GM12878 (cell line): ENCODE results near the gene SLC2A2. TPM values are rescaled to one million over a fixed set of nuclear protein-coding genes. Genes with fewer than 3 reads are reported as not detected.

Experiments
- ATAC-seq: fragments of 200-7000 bp; cut with Tn5 transposase; 3 replicates; pipeline ENCODE4 v1.9.1; 2020; ENCODE audit warnings: mild to moderate bottlenecking, moderate library complexity
- BruUV-seq: library from RNA; stranded (reverse); fragments of 400-500 nt; replicated peaks from 2 replicates; lab custom pipeline; 2021; lab: Mats Ljungman, UMichigan
- CTCF ChIA-PET: fragments of 300-600 bp; sonication (Branson Sonifier 250); formaldehyde crosslinking; extraction: SDS; loops from one replicate; lab custom pipeline; 2021; ENCODE audit warnings: inconsistent platforms; lab: Yijun Ruan, JAX
- POLR2A ChIA-PET: fragments of 350-600 bp; formaldehyde crosslinking; extraction: SDS; loops from one replicate; lab custom pipeline; 2021; ENCODE audit warnings: inconsistent platforms; lab: Charles Lee
- RAD21 ChIA-PET: fragments of 300-600 bp; sonication (Branson Sonifier 250); formaldehyde crosslinking; loops from one replicate; lab custom pipeline; 2023; ENCODE audit warnings: antibody characterized with exemption; ENCODE audit not compliant: unreplicated experiment; lab: Charles Lee
- SMC1A ChIA-PET: fragments of 300-600 bp; sonication (Branson Sonifier 250); formaldehyde crosslinking; loops from one replicate; lab custom pipeline; 2023; ENCODE audit not compliant: unreplicated experiment, uncharacterized antibody; lab: Charles Lee
- DNase-seq: peaks from one replicate; pipeline ENCODE4 v3.0.0-alpha.2; 2011; ENCODE audit warnings: low read depth, low spot score
- FAIRE-seq: peaks from 3 replicates; lab custom pipeline; 2011; peaks lifted over from hg19 to GRCh38; lab: Jason Lieb, UNC
- H2AFZ ChIP-seq: 2 replicates; pipeline ENCODE4 v1.6.0; 2011; ENCODE audit warnings: low read depth, low read length, control low read depth; ENCODE audit not compliant: control insufficient read depth
- H3K27ac ChIP-seq: 2 replicates; pipeline ENCODE4 v1.5.1; 2011; ENCODE audit warnings: control low read depth; ENCODE audit not compliant: control insufficient read depth, insufficient read depth
- H3K27me3 ChIP-seq, 2 experiments: replicated peaks in 1 of 2; 2 replicates each; pipeline versions ENCODE4 v1.6.0 to v1.6.1; 2011; ENCODE audit warnings: low read length in 1 of 2; ENCODE audit not compliant: control insufficient read depth in 2 of 2, insufficient read depth in 2 of 2
- H3K36me3 ChIP-seq, 2 experiments: 2 replicates each; pipeline ENCODE4 v1.5.1; 2011; ENCODE audit warnings: low read length in 1 of 2; ENCODE audit not compliant: control insufficient read depth in 2 of 2, insufficient read depth in 2 of 2
- H3K4me1 ChIP-seq: 2 replicates; pipeline ENCODE4 v1.6.1; 2011; ENCODE audit warnings: mild to moderate bottlenecking, low read length, moderate library complexity, mixed read lengths; ENCODE audit not compliant: control insufficient read depth, insufficient read depth
- H3K4me2 ChIP-seq: 2 replicates; pipeline ENCODE4 v1.6.0; 2011; ENCODE audit warnings: control low read depth; ENCODE audit not compliant: control insufficient read depth, insufficient read depth
- H3K4me3 ChIP-seq: fragments of 200-600 bp; sonication (generic); 2 replicates; pipeline ENCODE4 v1.5.1; 2016
- H3K79me2 ChIP-seq: 2 replicates; pipeline ENCODE4 v1.6.0; 2011; ENCODE audit warnings: low read length; ENCODE audit not compliant: control insufficient read depth, insufficient read depth
- H3K9ac ChIP-seq: 2 replicates; pipeline ENCODE4 v1.8.0; 2011; ENCODE audit warnings: low read length, control low read depth, mixed read lengths; ENCODE audit not compliant: control insufficient read depth, insufficient read depth
- H3K9me3 ChIP-seq: replicated peaks from 3 replicates; pipeline ENCODE4 v1.5.1; 2011; ENCODE audit warnings: mild to moderate bottlenecking, low read length; ENCODE audit not compliant: control insufficient read depth, insufficient read depth
- H4K20me1 ChIP-seq: 2 replicates; pipeline ENCODE4 v1.6.0; 2011; ENCODE audit not compliant: control insufficient read depth, insufficient read depth
- CREM ChIP-seq: IDR thresholded peaks from 2 replicates; pipeline ENCODE4 v1.6.1; 2014; ENCODE audit warnings: antibody characterized with exemption, low read depth
- FOXK2 ChIP-seq: fragments of 450-650 bp; IDR thresholded peaks from 2 replicates; pipeline ENCODE4 v1.6.1; 2017; ENCODE audit warnings: mild to moderate bottlenecking, moderate library complexity
- HDAC2 ChIP-seq: fragments of 200-600 bp; sonication (generic); IDR thresholded peaks from 2 replicates; pipeline ENCODE4 v1.6.1; 2017
- JUND ChIP-seq: IDR thresholded peaks from 2 replicates; pipeline ENCODE4 v1.6.1; 2012; ENCODE audit warnings: low read depth, mild to moderate bottlenecking, low read length, improper control_type of control experiment, moderate library complexity
- KDM1A ChIP-seq: fragments of 200-600 bp; sonication (generic); IDR thresholded peaks from 2 replicates; pipeline ENCODE4 v1.6.1; 2016; ENCODE audit warnings: borderline replicate concordance
- MEF2A ChIP-seq: IDR thresholded peaks from 2 replicates; pipeline ENCODE4 v1.6.1; 2011; ENCODE audit warnings: low read depth, mild to moderate bottlenecking, low read length, moderate library complexity; ENCODE audit not compliant: insufficient read depth
- MYC ChIP-seq: IDR thresholded peaks from 2 replicates; pipeline ENCODE4 v1.6.1; 2011; ENCODE audit warnings: mild to moderate bottlenecking, low read length, moderate library complexity, inconsistent platforms; ENCODE audit not compliant: insufficient read depth, insufficient replicate concordance, insufficient read length, severe bottlenecking
- NR2F1 ChIP-seq: fragments of 450-650 bp; conservative IDR thresholded peaks from 2 replicates; pipeline ENCODE4 v1.6.1; 2017; ENCODE audit warnings: mild to moderate bottlenecking
- PAX5 ChIP-seq: IDR thresholded peaks from 2 replicates; pipeline ENCODE4 v1.6.1; 2011; ENCODE audit warnings: low read depth, low read length, borderline replicate concordance
- PAX8 ChIP-seq: fragments of 450-650 bp; IDR thresholded peaks from 2 replicates; pipeline ENCODE4 v1.6.1; 2017; ENCODE audit warnings: mild to moderate bottlenecking, moderate library complexity
- RBBP5 ChIP-seq: fragments of 200-600 bp; sonication (generic); conservative IDR thresholded peaks from 2 replicates; pipeline ENCODE4 v1.6.1; 2016
- RUNX3 ChIP-seq: IDR thresholded peaks from 2 replicates; pipeline ENCODE4 v1.6.1; 2012; ENCODE audit warnings: low read length, inconsistent platforms
- TBL1XR1 ChIP-seq: IDR thresholded peaks from 2 replicates; pipeline ENCODE4 v1.6.1; 2012; ENCODE audit warnings: low read depth, low read length, improper control_type of control experiment
- TCF7 ChIP-seq: IDR thresholded peaks from 2 replicates; pipeline ENCODE4 v1.6.1; 2014; ENCODE audit warnings: antibody characterized with exemption, borderline replicate concordance
- ZNF24 ChIP-seq: fragments of 450-650 bp; IDR thresholded peaks from 2 replicates; pipeline ENCODE4 v1.6.1; 2017; ENCODE audit warnings: antibody characterized with exemption, mild to moderate bottlenecking
- WGBS: methylation state at CpG from one replicate; pipeline ENCODE4 v1.1.6; 2016; ENCODE audit warnings: low lambda C conversion rate; ENCODE audit not compliant: insufficient replicate concordance, insufficient coverage; ENCODE audit errors: missing lambda C conversion rate; 5-methylcytosine and 5-hydroxymethylcytosine counted together
- in situ Hi-C: fragments of 300-500 bp; cut with MboI; formaldehyde crosslinking; loops from 9 replicates; pipeline ENCODE4 v1.14.3; 2018; ENCODE audit warnings: mixed read lengths
- intact Hi-C: fragments of 100-400 bp; cut with micrococcal nuclease; formaldehyde crosslinking; loops from one replicate; pipeline ENCODE4 v1.14.2; 2022; ENCODE audit not compliant: unreplicated experiment
- polyA plus RNA-seq, 11 experiments: library from polyadenylated mRNA; depleted of rRNA in 4 of 11; unstranded in 6 of 11; stranded (reverse) in 5 of 11; fragments of >200 nt; fragmentation: Nextera tagmentation in 4 of 11; fragmentation: Illumina TruSeq in 1 of 11; extraction: Ambion mirVana in 4 of 11; extraction: Trizol in 1 of 11; gene quantifications; 1 replicate in 1 of 11; 2 replicates in 10 of 11; pipeline versions ENCODE4 v1.2.1 to v1.2.3, GENCODE V29; 2011 to 2016; ENCODE audit warnings: inconsistent platforms in 2 of 11, missing spikeins in 2 of 11, low read depth in 1 of 11
- total RNA-seq, 4 experiments: library from RNA; depleted of rRNA in 3 of 4; stranded (reverse); fragments of >200 nt in 3 of 4; fragmentation: Illumina TruSeq in 1 of 4; extraction: Trizol in 1 of 4; gene quantifications; 2 replicates each; pipeline versions ENCODE4 v1.2.1 to v1.2.3, GENCODE V29; 2013 to 2021
- TF ChIP-seq, protein P1 (sequence below): fragments of 450-650 bp; formaldehyde crosslinking; IDR thresholded peaks from 2 replicates; pipeline ENCODE4 v1.4.0; 2022; ENCODE audit warnings: mild to moderate bottlenecking, moderate library complexity
- TF ChIP-seq, protein P2 (sequence below): fragments of 450-650 bp; IDR thresholded peaks from 2 replicates; pipeline ENCODE4 v1.6.1; 2016; ENCODE audit warnings: mild to moderate bottlenecking, moderate library complexity, borderline replicate concordance
- TF ChIP-seq, protein P3 (sequence below): fragments of 450-650 bp; IDR thresholded peaks from 2 replicates; pipeline ENCODE4 v1.6.1; 2017; ENCODE audit warnings: borderline replicate concordance

SLC2A2 gene
- total and polyA plus RNA-seq, 10 of the 15 experiments (the other 5 are each of a cell fraction or from before 2014, with no cell fraction given): 0.04 to 0.10 (median 0.04) TPM; not detected in 7

DNA sequence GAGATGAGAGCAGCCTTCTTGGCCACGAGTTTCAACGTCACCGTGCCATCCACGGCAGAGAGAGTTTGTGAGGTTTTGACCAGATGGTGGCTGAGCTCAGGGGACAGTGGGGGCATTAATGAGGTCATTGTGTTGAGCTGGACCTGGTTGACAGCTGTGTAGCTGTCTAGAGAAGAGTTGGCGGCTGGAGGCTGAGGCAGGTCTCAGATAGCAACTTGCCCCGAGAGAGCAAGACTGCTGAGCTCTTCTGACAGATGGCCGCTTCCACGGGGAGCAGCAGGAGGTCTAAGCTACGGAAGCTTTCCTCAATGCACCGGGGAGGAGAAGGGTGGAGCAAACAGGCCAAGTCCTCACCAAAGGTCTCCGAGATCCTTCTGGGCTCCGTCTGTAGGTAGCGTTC lies 73.3 kb downstream of the SLC2A2 start:
- POLR2A ChIA-PET: no interaction called here
- intact Hi-C loops: no loop called here
- TF ChIP-seq MYC: no peak
- no peak for TF ChIP-seq MEF2A
- TF ChIP-seq, protein P1, sequence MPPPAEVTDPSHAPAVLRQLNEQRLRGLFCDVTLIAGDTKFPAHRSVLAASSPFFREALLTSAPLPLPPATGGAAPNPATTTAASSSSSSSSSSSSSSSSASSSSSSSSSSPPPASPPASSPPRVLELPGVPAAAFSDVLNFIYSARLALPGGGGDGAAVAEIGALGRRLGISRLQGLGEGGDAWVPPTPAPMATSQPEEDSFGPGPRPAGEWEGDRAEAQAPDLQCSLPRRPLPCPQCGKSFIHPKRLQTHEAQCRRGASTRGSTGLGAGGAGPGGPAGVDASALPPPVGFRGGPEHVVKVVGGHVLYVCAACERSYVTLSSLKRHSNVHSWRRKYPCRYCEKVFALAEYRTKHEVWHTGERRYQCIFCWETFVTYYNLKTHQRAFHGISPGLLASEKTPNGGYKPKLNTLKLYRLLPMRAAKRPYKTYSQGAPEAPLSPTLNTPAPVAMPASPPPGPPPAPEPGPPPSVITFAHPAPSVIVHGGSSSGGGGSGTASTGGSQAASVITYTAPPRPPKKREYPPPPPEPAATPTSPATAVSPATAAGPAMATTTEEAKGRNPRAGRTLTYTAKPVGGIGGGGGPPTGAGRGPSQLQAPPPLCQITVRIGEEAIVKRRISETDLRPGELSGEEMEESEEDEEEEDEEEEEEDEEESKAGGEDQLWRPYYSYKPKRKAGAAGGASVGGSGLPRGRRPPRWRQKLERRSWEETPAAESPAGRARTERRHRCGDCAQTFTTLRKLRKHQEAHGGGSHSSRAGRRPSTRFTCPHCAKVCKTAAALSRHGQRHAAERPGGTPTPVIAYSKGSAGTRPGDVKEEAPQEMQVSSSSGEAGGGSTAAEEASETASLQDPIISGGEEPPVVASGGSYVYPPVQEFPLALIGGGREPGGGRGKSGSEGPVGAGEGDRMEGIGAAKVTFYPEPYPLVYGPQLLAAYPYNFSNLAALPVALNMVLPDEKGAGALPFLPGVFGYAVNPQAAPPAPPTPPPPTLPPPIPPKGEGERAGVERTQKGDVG (CRISPR knock-in tag): no peak
- no peak for TF ChIP-seq KDM1A
- no peak for TF ChIP-seq HDAC2
- TF ChIP-seq, protein P2, sequence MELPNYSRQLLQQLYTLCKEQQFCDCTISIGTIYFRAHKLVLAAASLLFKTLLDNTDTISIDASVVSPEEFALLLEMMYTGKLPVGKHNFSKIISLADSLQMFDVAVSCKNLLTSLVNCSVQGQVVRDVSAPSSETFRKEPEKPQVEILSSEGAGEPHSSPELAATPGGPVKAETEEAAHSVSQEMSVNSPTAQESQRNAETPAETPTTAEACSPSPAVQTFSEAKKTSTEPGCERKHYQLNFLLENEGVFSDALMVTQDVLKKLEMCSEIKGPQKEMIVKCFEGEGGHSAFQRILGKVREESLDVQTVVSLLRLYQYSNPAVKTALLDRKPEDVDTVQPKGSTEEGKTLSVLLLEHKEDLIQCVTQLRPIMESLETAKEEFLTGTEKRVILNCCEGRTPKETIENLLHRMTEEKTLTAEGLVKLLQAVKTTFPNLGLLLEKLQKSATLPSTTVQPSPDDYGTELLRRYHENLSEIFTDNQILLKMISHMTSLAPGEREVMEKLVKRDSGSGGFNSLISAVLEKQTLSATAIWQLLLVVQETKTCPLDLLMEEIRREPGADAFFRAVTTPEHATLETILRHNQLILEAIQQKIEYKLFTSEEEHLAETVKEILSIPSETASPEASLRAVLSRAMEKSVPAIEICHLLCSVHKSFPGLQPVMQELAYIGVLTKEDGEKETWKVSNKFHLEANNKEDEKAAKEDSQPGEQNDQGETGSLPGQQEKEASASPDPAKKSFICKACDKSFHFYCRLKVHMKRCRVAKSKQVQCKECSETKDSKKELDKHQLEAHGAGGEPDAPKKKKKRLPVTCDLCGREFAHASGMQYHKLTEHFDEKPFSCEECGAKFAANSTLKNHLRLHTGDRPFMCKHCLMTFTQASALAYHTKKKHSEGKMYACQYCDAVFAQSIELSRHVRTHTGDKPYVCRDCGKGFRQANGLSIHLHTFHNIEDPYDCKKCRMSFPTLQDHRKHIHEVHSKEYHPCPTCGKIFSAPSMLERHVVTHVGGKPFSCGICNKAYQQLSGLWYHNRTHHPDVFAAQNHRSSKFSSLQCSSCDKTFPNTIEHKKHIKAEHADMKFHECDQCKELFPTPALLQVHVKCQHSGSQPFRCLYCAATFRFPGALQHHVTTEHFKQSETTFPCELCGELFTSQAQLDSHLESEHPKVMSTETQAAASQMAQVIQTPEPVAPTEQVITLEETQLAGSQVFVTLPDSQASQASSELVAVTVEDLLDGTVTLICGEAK: no peak
- TF ChIP-seq, protein P3, sequence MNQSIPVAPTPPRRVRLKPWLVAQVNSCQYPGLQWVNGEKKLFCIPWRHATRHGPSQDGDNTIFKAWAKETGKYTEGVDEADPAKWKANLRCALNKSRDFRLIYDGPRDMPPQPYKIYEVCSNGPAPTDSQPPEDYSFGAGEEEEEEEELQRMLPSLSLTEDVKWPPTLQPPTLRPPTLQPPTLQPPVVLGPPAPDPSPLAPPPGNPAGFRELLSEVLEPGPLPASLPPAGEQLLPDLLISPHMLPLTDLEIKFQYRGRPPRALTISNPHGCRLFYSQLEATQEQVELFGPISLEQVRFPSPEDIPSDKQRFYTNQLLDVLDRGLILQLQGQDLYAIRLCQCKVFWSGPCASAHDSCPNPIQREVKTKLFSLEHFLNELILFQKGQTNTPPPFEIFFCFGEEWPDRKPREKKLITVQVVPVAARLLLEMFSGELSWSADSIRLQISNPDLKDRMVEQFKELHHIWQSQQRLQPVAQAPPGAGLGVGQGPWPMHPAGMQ: no peak
- TF ChIP-seq TCF7: no peak
- no peak for TF ChIP-seq FOXK2
- TF ChIP-seq ZNF24: no peak
- no peak for TF ChIP-seq JUND
- TF ChIP-seq RUNX3: no peak
- no peak for TF ChIP-seq PAX8
- no peak for TF ChIP-seq CREM
- TF ChIP-seq PAX5: no peak
- no peak for TF ChIP-seq TBL1XR1
- no peak for TF ChIP-seq RBBP5
- no peak for TF ChIP-seq NR2F1

More for the DNA sequence above, 73.3 kb downstream of the SLC2A2 start:
- ChIA-PET SMC1A (interaction anchor here (0.9 kb wide), 1 partner anchor 8 kb away, joined by 4 read pairs; no protein-coding TSS in a partner anchor), CTCF (interaction anchor here (2.2 kb wide), 1 partner anchor 8 kb away, joined by 6 read pairs; no protein-coding TSS in a partner anchor), RAD21 (no interaction called here)
- no peak for ATAC-seq
- no peaks in the 10 kb centered on the region for H4K20me1 ChIP-seq
- in situ Hi-C loops: no loop called here
- no peaks in the 10 kb centered on the region for H3K79me2 ChIP-seq
- WGBS: 41% methylated on average over 13 of the region's 13 CpGs
- H3K27ac ChIP-seq: no peak overlapping the region
- no peak overlapping the region for H3K4me2 ChIP-seq
- H3K4me3 ChIP-seq: no peak overlapping the region
- no peaks in the 10 kb centered on the region for H3K4me1 ChIP-seq
- no peaks in the 10 kb centered on the region for H3K9me3 ChIP-seq
- no peaks in the 10 kb centered on the region for H3K27me3 ChIP-seq
- DNase-seq: no peak
- no peaks in the 10 kb centered on the region for H3K36me3 ChIP-seq
- no peak overlapping the region for H2AFZ ChIP-seq
- no peak for FAIRE-seq
- BruUV-seq: no TSS peak
- H3K9ac ChIP-seq: no peak overlapping the region
